SH-SY5Y (cell line): ENCODE measurements around the gene SLC38A4.

Experiments
- GATA2 ChIP-seq: IDR thresholded peaks from 2 replicates; pipeline ENCODE4 v1.6.1; 2011; ENCODE audit warnings: mild to moderate bottlenecking, low read depth, low read length
- GATA3 ChIP-seq: IDR thresholded peaks from 2 replicates; pipeline ENCODE4 v1.6.1; 2011; ENCODE audit warnings: low read depth, mild to moderate bottlenecking, low read length, moderate library complexity

DNA sequence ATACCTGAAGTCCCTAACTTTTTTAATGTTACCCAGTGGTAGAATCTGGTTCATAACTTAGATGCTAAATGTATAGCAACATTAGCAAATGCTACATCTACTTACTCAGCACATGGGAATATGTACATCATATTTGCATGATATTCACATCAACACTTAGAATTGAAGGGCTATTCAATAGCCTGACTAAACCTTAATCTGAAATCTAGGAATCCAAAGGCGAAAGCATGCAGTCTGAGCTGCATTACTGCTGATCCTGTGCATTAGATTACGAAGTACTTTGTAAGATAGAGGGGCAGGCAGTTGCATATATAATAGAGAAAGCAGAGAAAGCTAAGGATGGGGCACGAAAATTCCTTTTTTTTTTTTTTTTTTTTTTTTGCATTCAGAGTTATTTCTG, 40.4 kb downstream of the SLC38A4 start:
- TF ChIP-seq GATA2 (no peak), GATA3 (no peak)
